GM19395 (cell line): Measurements from ENCODE around the gene KRTAP10-11.
"Not testable (repeated sequence)": the region's sequence is repeated elsewhere in the genome, so short reads cannot be mapped to it uniquely, and the experiment has no call there.

Source experiments
- ATAC-seq: cut with Tn5 transposase; IDR thresholded peaks from one replicate; pipeline ENCODE4 v1.9.1; 2021; ENCODE audit warnings: mild to moderate bottlenecking, moderate library complexity; ENCODE audit not compliant: unreplicated experiment

The KRTAP10-11 gene

GRCh38 chr21:44661567-44661966 lies 15.4 kb downstream of the KRTAP10-11 start:
- ATAC-seq, result not testable (repeated sequence)

GRCh38 chr21:44664691-44665090 lies 18.5 kb downstream of the KRTAP10-11 start:
- no peak for ATAC-seq

DNA sequence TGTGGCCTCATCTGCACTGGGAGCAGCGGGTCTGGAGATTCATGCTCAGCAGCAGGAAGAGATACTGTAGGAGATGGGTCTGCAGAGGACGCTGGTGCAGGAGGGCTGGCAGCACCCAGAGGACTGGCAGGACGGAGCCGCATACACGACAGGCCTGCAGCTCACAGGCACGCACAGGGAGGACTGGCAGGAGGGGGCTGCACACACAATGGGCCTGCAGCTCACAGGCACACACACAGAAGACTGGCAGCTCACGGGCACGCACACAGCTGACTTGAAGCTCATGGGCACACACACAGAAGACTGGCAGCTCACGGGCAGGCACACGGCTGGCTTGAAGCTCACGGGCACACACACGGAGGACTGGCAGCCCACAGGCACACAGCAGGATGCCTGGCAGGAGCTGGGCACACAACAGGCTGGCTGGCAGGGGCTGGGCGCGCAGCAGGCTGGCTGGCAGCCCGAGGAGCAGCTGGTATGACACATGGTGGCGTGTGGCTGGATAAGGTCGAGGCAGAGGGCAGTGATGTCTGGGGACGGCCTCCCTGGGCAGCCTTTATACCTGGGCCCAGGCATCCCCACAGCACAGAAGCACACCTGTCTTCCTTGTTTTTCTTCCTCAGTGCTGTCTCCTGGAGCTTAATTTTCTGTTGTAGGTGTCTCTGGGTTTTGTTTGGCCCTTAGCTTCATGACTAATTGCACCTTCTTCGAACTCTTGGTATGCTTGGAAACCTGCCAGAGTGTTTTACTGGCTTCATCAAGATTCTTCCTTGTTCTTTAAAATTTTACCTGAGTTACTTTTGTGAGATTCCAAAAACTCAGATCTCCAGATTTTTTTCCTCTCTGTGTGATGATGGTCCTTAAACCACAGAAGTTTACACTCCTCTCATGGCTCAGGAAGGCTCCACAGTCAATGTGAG lies 20.4 kb downstream of the KRTAP10-11 start, which contains the start of gene KRTAP12-2:
KRTAP12-2 (minus strand) TSS at position 527 of the 920 bp plus-strand sequence; CDS start at position 486, 41 bp downstream.
- no peak for ATAC-seq

GRCh38 chr21:44667612-44668011 lies 21.4 kb downstream of the KRTAP10-11 start:
- no peak for ATAC-seq

GRCh38 chr21:44670642-44671432 lies 24.6 kb downstream of the KRTAP10-11 start:
- ATAC-seq, result no peak

GRCh38 chr21:44671911-44672310 lies 25.7 kb downstream of the KRTAP10-11 start:
- ATAC-seq, result no peak

DNA sequence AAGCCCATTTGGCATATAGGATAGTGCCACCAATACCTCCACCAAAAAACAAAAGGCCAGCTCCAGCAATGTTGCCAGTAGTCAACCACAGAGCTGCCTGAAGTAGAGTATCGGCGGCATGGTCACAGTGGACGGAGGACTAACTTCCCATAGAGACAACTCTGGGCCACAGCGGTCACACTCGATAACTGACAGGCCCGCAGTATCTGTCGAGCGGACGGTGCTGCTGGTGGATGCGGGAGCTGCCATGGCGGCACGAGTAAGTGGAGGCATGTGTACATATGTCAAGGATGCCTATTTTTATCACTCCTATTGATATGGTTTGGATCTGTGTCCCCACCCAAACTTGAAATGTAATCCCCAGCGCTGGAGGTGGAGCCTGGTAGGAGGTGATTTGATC lies 31.7 kb downstream of the KRTAP10-11 start:
- no peak for ATAC-seq

DNA sequence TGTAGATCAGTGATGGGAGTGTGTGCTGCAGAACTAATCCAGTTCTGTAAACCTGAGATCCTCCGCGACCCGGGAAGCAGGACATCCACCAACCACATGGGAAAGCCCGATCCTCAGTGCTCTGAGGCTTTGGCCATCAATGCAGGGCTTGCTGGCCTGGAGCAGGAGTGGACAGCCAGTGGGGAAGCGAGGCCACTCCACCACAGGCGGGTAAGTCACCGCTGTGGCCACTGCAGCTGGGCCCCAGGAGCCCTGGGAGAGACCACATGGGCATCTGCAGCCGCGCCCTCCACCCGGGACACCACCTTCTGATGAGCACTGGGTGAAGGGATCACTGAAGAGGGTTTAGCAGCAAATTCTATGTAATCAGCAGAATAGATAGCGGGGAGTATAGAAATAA lies 34.9 kb downstream of the KRTAP10-11 start:
- ATAC-seq, result no peak

DNA sequence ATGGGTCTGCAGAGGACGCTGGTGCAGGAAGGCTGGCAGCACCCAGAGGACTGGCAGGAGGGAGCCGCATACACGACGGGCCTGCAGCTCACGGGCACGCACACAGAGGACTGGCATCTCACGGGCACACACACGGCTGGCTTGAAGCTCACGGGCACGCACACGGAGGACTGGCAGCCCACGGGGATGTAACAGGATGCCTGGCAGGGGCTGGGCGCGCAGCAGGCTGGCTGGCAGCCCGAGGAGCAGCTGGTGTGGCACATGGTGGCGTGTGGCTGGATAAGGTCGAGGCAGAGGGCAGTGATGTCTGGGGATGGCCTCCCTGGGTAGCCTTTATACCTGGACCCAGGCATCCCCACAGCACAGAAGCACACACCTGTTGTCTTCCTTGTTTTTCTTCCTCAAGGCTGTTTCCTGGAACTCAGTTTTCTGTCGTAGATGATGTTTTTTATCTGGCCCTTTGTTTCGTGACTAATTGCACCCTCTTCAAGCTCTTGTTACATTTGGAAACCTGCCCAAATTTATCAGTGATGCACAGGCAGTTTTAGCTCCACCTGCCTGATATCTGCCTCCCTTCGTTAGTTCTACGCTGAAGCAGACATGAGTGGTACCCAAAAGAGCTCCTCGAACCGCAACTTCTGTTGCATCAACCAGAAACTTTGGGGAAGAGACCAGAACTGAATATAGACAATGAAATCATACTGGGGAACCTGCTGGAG lies 35.8 kb downstream of the KRTAP10-11 start, which contains the start of gene KRTAP12-1:
KRTAP12-1 (minus strand) TSS at position 303 of the 719 bp plus-strand sequence; CDS start at position 263, 40 bp downstream.
- ATAC-seq, result no peak

DNA sequence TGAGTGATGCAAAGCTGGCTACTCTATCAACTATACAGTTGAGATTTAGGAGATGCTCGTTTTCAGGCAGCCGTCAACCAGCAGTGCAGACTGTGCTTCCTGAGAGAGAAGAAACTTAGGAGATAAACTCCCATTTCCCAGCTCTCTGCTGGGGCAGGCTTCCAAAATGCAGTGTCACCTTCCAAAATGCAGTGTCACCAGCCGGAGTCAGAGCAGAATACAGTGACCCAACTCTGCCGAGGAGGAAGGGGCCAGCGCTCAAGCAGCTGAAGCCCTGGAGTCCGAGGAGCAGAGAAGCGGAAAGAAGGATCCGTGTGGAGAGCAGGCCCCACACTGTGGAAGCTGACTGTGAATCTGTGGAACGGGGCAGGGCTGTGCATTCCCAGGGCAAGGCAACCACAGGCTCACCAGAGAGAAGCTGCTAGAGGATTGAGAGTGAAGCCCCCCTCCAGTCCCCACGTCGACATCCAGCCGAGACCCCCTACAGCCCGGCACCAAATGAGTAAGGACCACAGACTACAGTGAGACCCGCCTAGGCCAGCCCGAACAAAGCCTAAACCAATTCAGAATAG lies 36.5 kb downstream of the KRTAP10-11 start:
- ATAC-seq, result no peak

DNA sequence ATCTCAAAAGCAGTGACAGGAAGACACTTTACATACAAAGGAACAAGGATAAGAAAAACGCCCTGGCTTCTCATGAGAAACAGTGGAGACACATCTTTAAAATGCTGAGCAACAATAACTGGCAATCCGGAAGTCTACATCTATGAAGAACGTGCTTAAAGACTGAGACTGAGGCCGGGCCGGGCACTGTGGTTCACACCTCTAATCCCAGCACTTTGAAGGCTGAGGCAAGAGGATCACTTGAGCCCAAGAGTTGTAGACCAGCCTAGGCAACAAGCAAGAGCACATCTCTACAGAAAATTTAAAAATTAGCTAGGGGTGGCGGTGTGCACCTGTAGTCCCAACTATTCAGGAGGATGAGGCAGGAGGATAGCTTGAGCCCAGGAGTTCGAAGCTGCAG lies 37.9 kb downstream of the KRTAP10-11 start:
- no peak for ATAC-seq

DNA sequence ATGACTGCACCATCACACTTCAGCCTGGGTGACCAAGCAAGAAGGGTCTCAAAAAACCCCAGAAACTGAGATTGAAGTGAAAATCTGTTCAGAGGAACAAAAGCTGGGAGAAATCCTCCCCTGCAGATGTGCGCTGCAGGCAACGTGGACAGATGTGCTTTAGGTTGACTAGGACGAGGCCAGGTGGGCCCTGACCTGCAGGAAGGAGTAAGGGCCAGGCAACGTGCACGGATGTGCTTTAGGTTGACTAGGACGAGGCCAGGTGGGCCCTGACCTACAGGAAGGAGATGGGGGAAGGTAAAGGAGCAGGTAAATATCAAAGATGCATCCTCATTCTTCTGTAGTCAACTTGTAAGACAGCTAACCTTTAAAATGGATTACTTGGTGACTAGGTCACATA lies 38.3 kb downstream of the KRTAP10-11 start:
- ATAC-seq, result no peak

GRCh38 chr21:44685050-44685449 lies 38.8 kb downstream of the KRTAP10-11 start:
- not testable (repeated sequence) for ATAC-seq

GRCh38 chr21:44686000-44686781 lies 40.0 kb downstream of the KRTAP10-11 start:
- ATAC-seq, result no peak

DNA sequence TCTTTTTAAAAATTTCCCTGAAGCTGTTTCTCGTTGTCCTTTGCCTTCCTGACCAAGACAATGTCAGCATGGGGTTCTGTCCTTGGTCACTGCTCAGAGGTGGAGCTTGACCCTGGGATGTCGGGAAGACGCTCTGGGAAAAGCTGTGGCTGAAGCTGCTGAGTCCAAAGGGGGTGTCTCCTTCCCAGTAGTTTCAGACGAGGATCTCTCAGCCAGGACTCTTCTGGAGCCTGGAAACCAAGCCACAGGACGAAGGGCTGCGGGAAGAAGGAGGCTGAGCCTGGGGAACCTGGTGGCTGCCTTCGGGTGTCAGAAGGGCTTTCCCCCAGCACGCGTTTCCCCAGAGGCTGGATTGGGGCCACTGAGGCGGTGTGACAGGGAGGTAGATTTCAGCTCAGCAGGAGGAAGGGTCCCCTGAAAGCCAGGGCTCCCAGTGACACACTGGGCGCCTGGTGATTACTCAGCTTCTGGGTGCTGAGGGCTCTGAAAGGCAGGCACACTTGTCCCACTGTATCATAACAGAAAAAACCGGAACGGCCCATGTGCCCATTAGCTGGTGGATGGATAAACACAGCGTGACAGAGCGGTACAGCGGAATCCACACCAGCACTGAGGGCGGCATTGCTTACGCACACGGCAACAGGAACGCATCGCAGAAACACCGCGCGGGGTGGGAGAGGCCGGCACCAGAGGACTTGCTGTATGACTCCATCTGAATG lies 40.8 kb downstream of the KRTAP10-11 start:
- ATAC-seq, result no peak

DNA sequence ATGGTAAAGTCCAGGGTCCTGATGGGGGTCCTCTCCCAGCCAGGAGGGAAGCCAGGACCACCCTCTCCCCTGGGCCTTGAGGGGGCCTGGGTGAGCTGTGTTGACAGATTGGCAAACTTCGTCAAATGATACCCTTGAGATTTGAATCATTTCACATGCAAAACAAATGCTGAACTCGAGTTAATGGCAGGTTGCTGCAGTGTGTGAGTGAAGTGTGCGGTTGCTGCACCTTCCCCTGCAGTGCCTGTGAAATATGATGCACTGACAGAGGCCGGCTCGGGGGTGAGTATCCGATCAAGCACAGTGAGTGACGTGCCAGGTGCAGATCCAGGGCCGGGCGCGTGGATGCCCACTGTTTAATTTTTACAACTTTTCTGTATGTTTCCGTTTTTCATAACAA lies 41.5 kb downstream of the KRTAP10-11 start:
- ATAC-seq, result no peak

- ATAC-seq, result not testable (repeated sequence)
Measured at GRCh38 chr21:44689740-44690139, 43.5 kb downstream of the KRTAP10-11 start.

GRCh38 chr21:44691686-44692085 lies 45.5 kb downstream of the KRTAP10-11 start:
- no peak for ATAC-seq
